GM12874 (cell line): ENCODE measurements around the gene MDM2.

ENCODE experiments used
- CTCF ChIP-seq: IDR thresholded peaks from 2 replicates; pipeline ENCODE4 v1.5.1; 2011; ENCODE audit warnings: low read depth, mild to moderate bottlenecking, control low read depth, low read length, moderate library complexity; ENCODE audit not compliant: insufficient read depth

The MDM2 gene

GRCh38 chr12:68833508-68833907 is 25.5 kb downstream of the MDM2 start:
- TF ChIP-seq CTCF: no peak

- TF ChIP-seq CTCF: no peak
Measured at GRCh38 chr12:68835333-68835908, 27.4 kb downstream of the MDM2 start.

GRCh38 chr12:68837215-68837614 is 29.2 kb downstream of the MDM2 start:
- no peak for TF ChIP-seq CTCF

GRCh38 chr12:68838046-68838886 is 30.3 kb downstream of the MDM2 start:
- no peak for TF ChIP-seq CTCF

GRCh38 chr12:68839183-68840147 is 31.5 kb downstream of the MDM2 start:
- TF ChIP-seq CTCF: no peak

GRCh38 chr12:68841717-68842116 is 33.7 kb downstream of the MDM2 start:
- no peak for TF ChIP-seq CTCF

GRCh38 chr12:68842123-68842522 is 34.1 kb downstream of the MDM2 start:
- TF ChIP-seq CTCF: no peak
